Endothelial cell of umbilical vein (primary cell): ENCODE measurements around the gene RSF1. TPM values are rescaled to one million over a fixed set of nuclear protein-coding genes. Genes with fewer than 3 reads are reported as not detected.

Experiments
- BruUV-seq: library from RNA; stranded (reverse); fragments of 400-500 nt; replicated peaks from 2 replicates; lab custom pipeline; 2021; lab: Mats Ljungman, UMichigan
- CTCF ChIA-PET: fragments of 300-600, 350-600 bp; sonication (Branson Sonifier 250); formaldehyde crosslinking; loops from one replicate; lab custom pipeline; 2021; ENCODE audit warnings: antibody characterized with exemption, inconsistent platforms; lab: Charles Lee
- POLR2A ChIA-PET: fragments of 300-600, 350-600 bp; sonication (Branson Sonifier 250); formaldehyde crosslinking; loops from one replicate; lab custom pipeline; 2021; ENCODE audit warnings: antibody characterized with exemption, inconsistent platforms; lab: Charles Lee
- DNase-seq: peaks from one replicate; pipeline ENCODE4 v3.0.0-alpha.2; 2011; ENCODE audit warnings: low read depth, low spot score
- FAIRE-seq: peaks from 2 replicates; lab custom pipeline; 2011; peaks lifted over from hg19 to GRCh38; lab: Jason Lieb, UNC
- H2AFZ ChIP-seq: 2 replicates; pipeline ENCODE4 v1.6.0; 2012; ENCODE audit warnings: low read depth, low read length, control low read depth, inconsistent platforms
- H3K27ac ChIP-seq: 2 replicates; pipeline ENCODE4 v1.5.1; 2011; ENCODE audit warnings: low read depth, mild to moderate bottlenecking, control low read depth, low read length, moderate library complexity; ENCODE audit not compliant: insufficient read depth
- H3K27me3 ChIP-seq, 2 experiments: 2 replicates each; pipeline versions ENCODE4 v1.6.0 to v1.6.1; 2011; ENCODE audit warnings: low read length in 2 of 2, mixed read lengths in 1 of 2; ENCODE audit not compliant: control insufficient read depth in 2 of 2, insufficient read depth in 2 of 2
- H3K36me3 ChIP-seq, 2 experiments: 2 replicates in 1 of 2; 3 replicates in 1 of 2; pipeline ENCODE4 v1.5.1; 2011; ENCODE audit warnings: low read length in 2 of 2, mild to moderate bottlenecking in 1 of 2, moderate library complexity in 1 of 2; ENCODE audit not compliant: control insufficient read depth in 2 of 2, insufficient read depth in 2 of 2; ENCODE audit errors: extremely low read depth in 1 of 2
- H3K4me1 ChIP-seq: 3 replicates; pipeline ENCODE4 v1.5.1; 2011; ENCODE audit warnings: mild to moderate bottlenecking, low read length; ENCODE audit not compliant: control insufficient read depth, insufficient read depth; ENCODE audit errors: extremely low read depth
- H3K4me2 ChIP-seq: 2 replicates; pipeline ENCODE4 v1.6.1; 2011; ENCODE audit warnings: low read length, control low read depth, mixed read lengths; ENCODE audit not compliant: insufficient read depth
- H3K4me3 ChIP-seq, 3 experiments: fragments of 200-600 bp in 1 of 3; sonication (generic), shearing (Covaris generic) in 1 of 3; replicated peaks in 1 of 3; 2 replicates each; pipeline ENCODE4 v1.5.1; 2011 to 2016; ENCODE audit warnings: control low read depth in 3 of 3, low read length in 3 of 3, mild to moderate bottlenecking in 2 of 3, inconsistent platforms in 1 of 3, low read depth in 1 of 3, moderate library complexity in 1 of 3; ENCODE audit not compliant: insufficient read depth in 1 of 3
- H3K79me2 ChIP-seq: 2 replicates; pipeline ENCODE4 v1.6.0; 2012; ENCODE audit warnings: low read length, inconsistent platforms; ENCODE audit not compliant: control insufficient read depth, insufficient read depth
- H3K9ac ChIP-seq: replicated peaks from 2 replicates; pipeline ENCODE3; 2011; ENCODE audit warnings: low read length, control low read depth; ENCODE audit not compliant: insufficient read depth; ENCODE audit errors: extremely low read depth
- H3K9me1 ChIP-seq: replicated peaks from 3 replicates; pipeline ENCODE4 v1.6.0; 2011; ENCODE audit warnings: mild to moderate bottlenecking, low read length; ENCODE audit not compliant: control insufficient read depth, insufficient read depth; ENCODE audit errors: extremely low read depth
- H3K9me3 ChIP-seq: replicated peaks from 2 replicates; pipeline ENCODE4 v1.5.1; 2012; ENCODE audit warnings: low read length, inconsistent platforms; ENCODE audit not compliant: control insufficient read depth, insufficient read depth
- H4K20me1 ChIP-seq: replicated peaks from 2 replicates; pipeline ENCODE3; 2011; ENCODE audit warnings: mild to moderate bottlenecking, low read length; ENCODE audit not compliant: control insufficient read depth, insufficient read depth; ENCODE audit errors: extremely low read depth
- EZH2 ChIP-seq: IDR thresholded peaks from 2 replicates; pipeline ENCODE4 v1.6.1; 2012; ENCODE audit warnings: borderline replicate concordance, low read depth, mild to moderate bottlenecking, moderate library complexity, low read length, inconsistent platforms; ENCODE audit not compliant: severe bottlenecking
- FOS ChIP-seq: IDR thresholded peaks from 2 replicates; pipeline ENCODE4 v1.6.1; 2011; ENCODE audit warnings: mild to moderate bottlenecking, low read length, moderate library complexity, borderline replicate concordance; ENCODE audit not compliant: insufficient read depth
- GATA2 ChIP-seq: IDR thresholded peaks from 2 replicates; pipeline ENCODE4 v1.7.0; 2011; ENCODE audit warnings: low read depth, mild to moderate bottlenecking, moderate library complexity, mixed read lengths, low read length; ENCODE audit not compliant: insufficient read length, insufficient read depth
- JUN ChIP-seq: IDR thresholded peaks from 2 replicates; pipeline ENCODE4 v1.6.1; 2011; ENCODE audit warnings: borderline replicate concordance, low read depth; ENCODE audit not compliant: insufficient read length, insufficient read depth
- MYC ChIP-seq: IDR thresholded peaks from one replicate; pipeline ENCODE4 v1.6.1; 2011; ENCODE audit warnings: mild to moderate bottlenecking, low read depth, low read length
- POLR2A ChIP-seq: IDR thresholded peaks from 2 replicates; pipeline ENCODE4 v1.6.1; 2012; ENCODE audit warnings: low read depth, mild to moderate bottlenecking, control low read depth, low read length
- POLR2AphosphoS5 ChIP-seq: IDR thresholded peaks from 2 replicates; pipeline ENCODE4 v1.6.1; 2012; ENCODE audit warnings: low read depth, mild to moderate bottlenecking, control low read depth, low read length, moderate library complexity; ENCODE audit not compliant: insufficient read depth
- dilution Hi-C: fragments of 300-500 bp; cut with MboI; formaldehyde crosslinking; loops from one replicate; pipeline ENCODE4 v1.15.0; 2019; ENCODE audit warnings: low sequenced_read_pairs; ENCODE audit not compliant: extremely low pct_ligation_motif_present
- intact Hi-C: fragments of 100-400 bp; cut with micrococcal nuclease; formaldehyde crosslinking; loops from one replicate; pipeline ENCODE4 v1.10.0; 2022
- polyA plus RNA-seq, 4 experiments: library from polyadenylated mRNA; depleted of rRNA in 3 of 4; stranded (reverse) in 3 of 4; unstranded in 1 of 4; fragments of >200 nt; gene quantifications; 2 replicates each; pipeline versions ENCODE4 v1.2.1 to v1.2.3, GENCODE V29; 2011 to 2012; ENCODE audit warnings: missing spikeins in 1 of 4
- total RNA-seq: library from RNA; stranded (reverse); gene quantifications from 2 replicates; pipeline ENCODE4 v1.2.3, GENCODE V29; 2021
- TF ChIP-seq, protein P1 (sequence below): IDR thresholded peaks from 2 replicates; pipeline ENCODE4 v1.6.1; 2011; ENCODE audit not compliant: insufficient read depth, insufficient read length
- TF ChIP-seq, protein P2 (sequence below), 2 donors: IDR thresholded peaks; 1 replicate in 1 of 2; 2 replicates in 1 of 2; pipeline ENCODE4 v1.5.1; 2011; ENCODE audit warnings: low read length in 2 of 2, mild to moderate bottlenecking in 2 of 2, moderate library complexity in 2 of 2, control low read depth in 1 of 2, inconsistent platforms in 1 of 2, low read depth in 1 of 2; ENCODE audit not compliant: insufficient read depth in 1 of 2; ENCODE audit errors: extremely low read depth in 1 of 2

Gene RSF1
- total and polyA plus RNA-seq, 2 donors (not counting 3 experiments of a cell fraction or from before 2014, with no cell fraction given): 10.0 to 55.1 TPM

DNA sequence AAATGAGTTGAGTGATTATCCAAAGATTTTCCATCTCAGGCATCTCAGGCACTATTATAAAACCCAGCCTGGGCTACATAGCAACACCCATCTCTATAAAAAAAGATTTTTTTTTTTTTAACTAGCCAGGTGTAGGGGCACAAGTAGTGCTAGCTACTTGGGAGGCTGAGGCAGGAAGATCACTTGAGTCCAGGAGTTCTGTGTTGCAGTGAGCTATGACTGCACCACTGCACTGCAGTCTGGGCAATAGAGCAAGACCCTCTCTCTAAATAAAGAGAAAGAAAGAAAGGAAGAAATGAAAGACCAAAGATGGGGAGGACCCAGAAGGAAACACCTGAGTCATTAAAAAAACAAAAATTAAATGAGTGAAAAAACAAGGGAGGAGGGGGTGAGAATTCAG is 14.1 kb downstream of the RSF1 start:
- intact Hi-C loops (no loop called here), dilution Hi-C loops (no loop called here)
- Histone ChIP-seq H2AFZ (no peak overlapping the region), H3K36me3 (peaks cover 0 to 3% of the 10 kb centered on the region in 2 experiments), H3K9me3 (no peaks in the 10 kb centered on the region), H3K4me2 (no peak overlapping the region), H3K4me3 (no peak overlapping the region), H3K9ac (no peak overlapping the region), H3K27ac (no peak overlapping the region), H3K4me1 (peaks cover 11% of the 10 kb centered on the region), H4K20me1 (peaks cover 17% of the 10 kb centered on the region), H3K9me1 (no peaks in the 10 kb centered on the region), H3K27me3 (no peaks in the 10 kb centered on the region), H3K79me2 (peaks cover 86% of the 10 kb centered on the region)
- BruUV-seq: no TSS peak
- CTCF ChIA-PET: no interaction called here
- FAIRE-seq: no peak
- DNase-seq: no peak
- POLR2A ChIA-PET: no interaction called here
- TF ChIP-seq, protein P1, sequence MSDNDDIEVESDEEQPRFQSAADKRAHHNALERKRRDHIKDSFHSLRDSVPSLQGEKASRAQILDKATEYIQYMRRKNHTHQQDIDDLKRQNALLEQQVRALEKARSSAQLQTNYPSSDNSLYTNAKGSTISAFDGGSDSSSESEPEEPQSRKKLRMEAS: no peak
- TF ChIP-seq GATA2: no peak
- TF ChIP-seq FOS: no peak
- TF ChIP-seq JUN: no peak
- no peak for TF ChIP-seq MYC
- no peak for TF ChIP-seq POLR2AphosphoS5
- no peak for TF ChIP-seq EZH2
- no peak for TF ChIP-seq POLR2A
- TF ChIP-seq, protein P2, sequence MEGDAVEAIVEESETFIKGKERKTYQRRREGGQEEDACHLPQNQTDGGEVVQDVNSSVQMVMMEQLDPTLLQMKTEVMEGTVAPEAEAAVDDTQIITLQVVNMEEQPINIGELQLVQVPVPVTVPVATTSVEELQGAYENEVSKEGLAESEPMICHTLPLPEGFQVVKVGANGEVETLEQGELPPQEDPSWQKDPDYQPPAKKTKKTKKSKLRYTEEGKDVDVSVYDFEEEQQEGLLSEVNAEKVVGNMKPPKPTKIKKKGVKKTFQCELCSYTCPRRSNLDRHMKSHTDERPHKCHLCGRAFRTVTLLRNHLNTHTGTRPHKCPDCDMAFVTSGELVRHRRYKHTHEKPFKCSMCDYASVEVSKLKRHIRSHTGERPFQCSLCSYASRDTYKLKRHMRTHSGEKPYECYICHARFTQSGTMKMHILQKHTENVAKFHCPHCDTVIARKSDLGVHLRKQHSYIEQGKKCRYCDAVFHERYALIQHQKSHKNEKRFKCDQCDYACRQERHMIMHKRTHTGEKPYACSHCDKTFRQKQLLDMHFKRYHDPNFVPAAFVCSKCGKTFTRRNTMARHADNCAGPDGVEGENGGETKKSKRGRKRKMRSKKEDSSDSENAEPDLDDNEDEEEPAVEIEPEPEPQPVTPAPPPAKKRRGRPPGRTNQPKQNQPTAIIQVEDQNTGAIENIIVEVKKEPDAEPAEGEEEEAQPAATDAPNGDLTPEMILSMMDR (IDR thresholded peaks at IDR 0.05; ENCODE audit: extremely low read depth in 1 of 2, insufficient read depth in 1 of 2, low read depth in 1 of 2, low read length in 2 of 2): no peak
